Liver (tissue), 3 donors: ENCODE measurements around the gene SCN2A.

Source experiments
- ATF3 ChIP-seq: IDR thresholded peaks from 2 replicates; pipeline ENCODE4 v1.6.1; 2016; ENCODE audit warnings: antibody characterized with exemption
- CTCF ChIP-seq: fragments of 150-350 bp; IDR thresholded peaks from 2 replicates; pipeline ENCODE4 v1.5.1; 2017; ENCODE audit warnings: improper control_type of control experiment, low read depth, low read length; ENCODE audit not compliant: missing input control
- EGR1 ChIP-seq, 2 donors: IDR thresholded peaks; 2 replicates each; pipeline ENCODE4 v1.6.1; 2016 to 2018; ENCODE audit warnings: antibody characterized with exemption in 2 of 2, low read depth in 2 of 2
- HNF4A ChIP-seq, 2 donors: conservative IDR thresholded peaks; 2 replicates each; pipeline ENCODE4 v1.6.1; 2016; ENCODE audit warnings: antibody characterized with exemption in 2 of 2, mild to moderate bottlenecking in 2 of 2
- MAX ChIP-seq: IDR thresholded peaks from 2 replicates; pipeline ENCODE4 v1.6.1; 2016; ENCODE audit warnings: antibody characterized with exemption
- RAD21 ChIP-seq, 2 donors: IDR thresholded peaks; 2 replicates each; pipeline ENCODE4 v1.6.1; 2016; ENCODE audit warnings: antibody characterized with exemption in 2 of 2, mild to moderate bottlenecking in 2 of 2
- REST ChIP-seq: IDR thresholded peaks from 2 replicates; pipeline ENCODE4 v1.6.1; 2016; ENCODE audit warnings: antibody characterized with exemption, mild to moderate bottlenecking
- SP1 ChIP-seq: IDR thresholded peaks from 2 replicates; pipeline ENCODE4 v1.6.1; 2018; ENCODE audit warnings: antibody characterized with exemption, mild to moderate bottlenecking
- YY1 ChIP-seq: IDR thresholded peaks from 2 replicates; pipeline ENCODE4 v1.6.1; 2016; ENCODE audit warnings: antibody characterized with exemption, mild to moderate bottlenecking
- donor health status: healthy.
- donor health status: healthy.

- TF ChIP-seq MAX (no peak), RAD21 (IDR thresholded peaks at IDR 0.05) (no peak), CTCF (no peak), REST (no peak), HNF4A (conservative IDR thresholded peaks at IDR 0.05) (no peak), ATF3 (no peak), YY1 (no peak), SP1 (no peak), EGR1 (IDR thresholded peaks at IDR 0.05; ENCODE audit: low read depth in 2 of 2) (no peak)
These were observed 48.0 kb upstream of the SCN2A start for GRCh38 chr2:165191096-165191728.
